ENCODE results near the gene SS18L1.
"Not testable (repeated sequence)": the region's sequence is repeated elsewhere in the genome, so short reads cannot be mapped to it uniquely, and the experiment has no call there.

SS18L1 gene

GRCh38 chr20:62137478-62138203 lies 5.9 kb upstream of the SS18L1 start:
- DNase-seq (ENCODE audit: low read depth, low spot score) = no peak

- DNase-seq (ENCODE audit: low read depth, low spot score) = no peak
Measured at GRCh38 chr20:62138204-62138543, 5.4 kb upstream of the SS18L1 start.

- no peak for DNase-seq (ENCODE audit: low read depth, low spot score)
Measured at GRCh38 chr20:62138912-62139311, 4.7 kb upstream of the SS18L1 start.

- no peak for DNase-seq (ENCODE audit: low read depth, low spot score)
Measured at GRCh38 chr20:62139636-62140035, 3.9 kb upstream of the SS18L1 start.

GRCh38 chr20:62141043-62141396 lies 2.5 kb upstream of the SS18L1 start:
- DNase-seq (ENCODE audit: low read depth, low spot score) = no peak

- no peak for DNase-seq (ENCODE audit: low read depth, low spot score)
Measured at GRCh38 chr20:62141397-62142251, 1.9 kb upstream of the SS18L1 start.

- no peak for DNase-seq (ENCODE audit: low read depth, low spot score)
Measured at GRCh38 chr20:62142252-62143080, 1.1 kb upstream of the SS18L1 start.

GRCh38 chr20:62143957-62144825 lies 622 bp downstream of the SS18L1 start:
- DNase-seq (ENCODE audit: low read depth, low spot score) = no peak

- DNase-seq (ENCODE audit: low read depth, low spot score) = no peak
Measured at GRCh38 chr20:62145688-62146018, 2.1 kb downstream of the SS18L1 start.

- DNase-seq (ENCODE audit: low read depth, low spot score) = no peak
Measured at GRCh38 chr20:62146019-62146755, 2.6 kb downstream of the SS18L1 start.

GRCh38 chr20:62147125-62147524 lies 3.6 kb downstream of the SS18L1 start:
- no peak for DNase-seq (ENCODE audit: low read depth, low spot score)

GRCh38 chr20:62147528-62147927 lies 4.0 kb downstream of the SS18L1 start:
- no peak for DNase-seq (ENCODE audit: low read depth, low spot score)

- DNase-seq (ENCODE audit: low read depth, low spot score) = not testable (repeated sequence)
Measured at GRCh38 chr20:62148383-62148782, 4.8 kb downstream of the SS18L1 start.

GRCh38 chr20:62148908-62149314 lies 5.3 kb downstream of the SS18L1 start:
- DNase-seq (ENCODE audit: low read depth, low spot score) = no peak

GRCh38 chr20:62149532-62150309 lies 6.2 kb downstream of the SS18L1 start:
- DNase-seq (ENCODE audit: low read depth, low spot score) = no peak

- no peak for DNase-seq (ENCODE audit: low read depth, low spot score)
Measured at GRCh38 chr20:62150310-62150575, 6.7 kb downstream of the SS18L1 start.

GRCh38 chr20:62151225-62151624 lies 7.7 kb downstream of the SS18L1 start:
- no peak for DNase-seq (ENCODE audit: low read depth, low spot score)

GRCh38 chr20:62151835-62152364 lies 8.3 kb downstream of the SS18L1 start:
- DNase-seq (ENCODE audit: low read depth, low spot score) = no peak

GRCh38 chr20:62155428-62156253 lies 12.1 kb downstream of the SS18L1 start:
- no peak for DNase-seq (ENCODE audit: low read depth, low spot score)

All from activated naive CD8-positive, alpha-beta T cell treated with anti-CD3 and anti-CD28 coated beads, Interleukin-2, amount 50 U/mL, for 16 hours (primary cell).